MM.1S (cell line): Measurements from ENCODE around the gene PRCP.

Experiments
- CTCF ChIP-seq: fragments of 300-600 bp; sonication (generic); IDR thresholded peaks from 2 replicates; pipeline ENCODE4 v1.5.1; 2016; ENCODE audit warnings: antibody characterized with exemption, low read length, mixed read lengths
- EZH2 ChIP-seq: fragments of 300-600 bp; sonication (generic); optimal IDR thresholded peaks from 2 replicates; pipeline ENCODE3; 2017; ENCODE audit warnings: low read depth, mild to moderate bottlenecking, antibody characterized with exemption, low read length, mixed read lengths
- EZH2phosphoT487 ChIP-seq: fragments of 300-600 bp; sonication (generic); IDR thresholded peaks from 2 replicates; pipeline ENCODE4 v1.6.1; 2018; ENCODE audit warnings: antibody characterized with exemption, low read length

DNA sequence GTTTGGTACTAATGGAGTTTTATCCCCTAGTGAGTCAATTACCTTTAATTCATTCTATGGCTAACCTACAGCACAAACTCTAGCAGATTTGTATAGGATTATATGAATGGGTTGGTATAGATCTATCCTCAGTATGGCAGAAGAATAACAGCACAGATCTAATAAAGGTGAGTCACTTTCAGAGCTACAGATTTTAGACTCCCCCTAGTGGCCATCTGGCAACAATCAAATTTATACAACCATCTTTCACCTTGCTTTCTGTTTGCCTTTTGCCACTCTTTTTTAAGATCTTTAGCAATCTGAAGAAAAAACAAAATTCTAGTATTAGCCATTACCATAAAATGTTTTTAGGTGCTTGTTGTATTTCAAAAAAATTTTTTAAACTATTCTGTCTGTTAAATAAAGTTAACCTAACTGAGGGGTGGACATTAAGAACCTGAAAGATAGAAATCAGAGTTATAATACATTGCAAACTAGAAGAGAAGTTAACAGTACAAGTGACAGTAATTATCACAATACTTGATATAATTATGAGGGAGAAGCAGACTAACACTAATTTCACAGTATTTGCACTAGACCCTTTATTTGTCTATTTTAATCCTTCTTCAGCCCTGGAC lies 27.1 kb upstream of the PRCP start:
- TF ChIP-seq CTCF (peak; percentile 75), EZH2 (no peak), EZH2phosphoT487 (no peak)
